HG03060 (cell line): ENCODE data around the gene PCDHAC2.

ENCODE experiments used
- ATAC-seq: cut with Tn5 transposase; IDR thresholded peaks from one replicate; pipeline ENCODE4 v1.9.1; 2021; ENCODE audit warnings: low read depth, moderate number of reproducible peaks; ENCODE audit not compliant: unreplicated experiment

PCDHAC2 gene

GRCh38 chr5:140966293-140967225 is at the start of gene PCDHAC2:
Gene PCDHAC2 (plus strand): TSS chr5:140966476. CDS start chr5:140966767, 291 bp downstream.
- ATAC-seq = no peak

GRCh38 chr5:140923601-140924000 is 42.7 kb upstream of the PCDHAC2 start:
- no peak for ATAC-seq

GRCh38 chr5:140925806-140926442 is 40.4 kb upstream of the PCDHAC2 start, which contains the start of gene PCDHAC1:
Gene PCDHAC1 (plus strand): TSS chr5:140926299. CDS start chr5:140926893, 594 bp downstream.
- no peak for ATAC-seq

GRCh38 chr5:140926443-140927227 is 39.6 kb upstream of the PCDHAC2 start:
- ATAC-seq = no peak

- no peak for ATAC-seq
These were observed 39.1 kb upstream of the PCDHAC2 start for GRCh38 chr5:140927228-140927573.

GRCh38 chr5:140934964-140935606 is 31.2 kb upstream of the PCDHAC2 start:
- no peak for ATAC-seq

GRCh38 chr5:140946578-140946977 is 19.7 kb upstream of the PCDHAC2 start:
- no peak for ATAC-seq

- ATAC-seq = no peak
These were observed 14.6 kb upstream of the PCDHAC2 start for GRCh38 chr5:140951636-140952035.

- no peak for ATAC-seq
These were observed 13.0 kb upstream of the PCDHAC2 start for GRCh38 chr5:140953234-140953633.

- no peak for ATAC-seq
These were observed 4.1 kb upstream of the PCDHAC2 start for GRCh38 chr5:140962190-140962589.

- no peak for ATAC-seq
These were observed 1.9 kb upstream of the PCDHAC2 start for GRCh38 chr5:140964356-140964755.

- ATAC-seq = no peak
These were observed 377 bp upstream of the PCDHAC2 start for GRCh38 chr5:140965905-140966292.

- no peak for ATAC-seq
These were observed 1.1 kb downstream of the PCDHAC2 start for GRCh38 chr5:140967226-140967893.

- no peak for ATAC-seq
These were observed 3.6 kb downstream of the PCDHAC2 start for GRCh38 chr5:140969880-140970279.

- no peak for ATAC-seq
These were observed 7.3 kb downstream of the PCDHAC2 start for GRCh38 chr5:140973550-140973949.

- no peak for ATAC-seq
These were observed 10.7 kb downstream of the PCDHAC2 start for GRCh38 chr5:140977003-140977402.

GRCh38 chr5:140978260-140978659 is 12.0 kb downstream of the PCDHAC2 start:
- no peak for ATAC-seq

- ATAC-seq = no peak
These were observed 12.7 kb downstream of the PCDHAC2 start for GRCh38 chr5:140978983-140979382.

GRCh38 chr5:140982083-140982716 is 15.9 kb downstream of the PCDHAC2 start:
- ATAC-seq = no peak
